ENCODE results near the gene KCNIP4.

Gene KCNIP4

GRCh38 chr4:21692241-21692640 lies 256.3 kb downstream of the KCNIP4 start:
- Histone ChIP-seq H3K36me3 (ENCODE audit: control insufficient read depth, insufficient read depth, low read length) (no peaks in the 10 kb centered on the region), H3K9me3 (ENCODE audit: control insufficient read depth, low read length) (no peaks in the 10 kb centered on the region), H3K9ac (no peak overlapping the region), H2AFZ (no peak overlapping the region), H3K79me2 (no peaks in the 10 kb centered on the region), H3K27ac (no peak overlapping the region), H3K4me3 (ENCODE audit: low read depth, low read length) (no peak overlapping the region), H3K27me3 (ENCODE audit: control insufficient read depth, insufficient read depth, low read length) (no peaks in the 10 kb centered on the region), H3K4me1 (no peaks in the 10 kb centered on the region), H3K4me2 (ENCODE audit: low read length) (no peak overlapping the region)
- TF ChIP-seq CTCF (IDR thresholded peaks at IDR 0.05), result no peak

- TF ChIP-seq CTCF (IDR thresholded peaks at IDR 0.05), result no peak
- H3K4me1 ChIP-seq, result no peaks in the 10 kb centered on the region
Measured at GRCh38 chr4:21688596-21689265, 259.8 kb downstream of the KCNIP4 start.

GRCh38 chr4:21685911-21686310 lies 262.7 kb downstream of the KCNIP4 start:
- Histone ChIP-seq H3K27ac (no peak overlapping the region), H3K4me2 (ENCODE audit: low read length) (no peak overlapping the region), H2AFZ (no peak overlapping the region), H3K4me3 (ENCODE audit: low read depth, low read length) (no peak overlapping the region), H3K9ac (no peak overlapping the region), H3K36me3 (ENCODE audit: control insufficient read depth, insufficient read depth, low read length) (no peaks in the 10 kb centered on the region), H3K27me3 (ENCODE audit: control insufficient read depth, insufficient read depth, low read length) (no peaks in the 10 kb centered on the region), H3K79me2 (no peaks in the 10 kb centered on the region), H3K9me3 (ENCODE audit: control insufficient read depth, low read length) (no peaks in the 10 kb centered on the region), H3K4me1 (no peaks in the 10 kb centered on the region)
- TF ChIP-seq CTCF (IDR thresholded peaks at IDR 0.05), result no peak

More at GRCh38 chr4:21688596-21689265, 259.8 kb downstream of the KCNIP4 start:
- Histone ChIP-seq H3K4me3 (ENCODE audit: low read depth, low read length) (no peak overlapping the region), H3K27ac (no peak overlapping the region), H3K9ac (no peak overlapping the region), H3K27me3 (ENCODE audit: control insufficient read depth, insufficient read depth, low read length) (no peaks in the 10 kb centered on the region), H3K9me3 (ENCODE audit: control insufficient read depth, low read length) (no peaks in the 10 kb centered on the region), H3K4me2 (ENCODE audit: low read length) (no peak overlapping the region), H3K36me3 (ENCODE audit: control insufficient read depth, insufficient read depth, low read length) (no peaks in the 10 kb centered on the region), H3K79me2 (no peaks in the 10 kb centered on the region), H2AFZ (no peak overlapping the region)

- H3K27me3 ChIP-seq (ENCODE audit: control insufficient read depth, insufficient read depth, low read length), result no peaks in the 10 kb centered on the region
- H3K4me1 ChIP-seq, result no peaks in the 10 kb centered on the region
- no peak overlapping the region for H3K4me3 ChIP-seq (ENCODE audit: low read depth, low read length)
Measured at GRCh38 chr4:21680326-21680898, 268.2 kb downstream of the KCNIP4 start.

More at GRCh38 chr4:21680326-21680898, 268.2 kb downstream of the KCNIP4 start:
- Histone ChIP-seq H3K79me2 (no peaks in the 10 kb centered on the region), H3K4me2 (ENCODE audit: low read length) (no peak overlapping the region), H2AFZ (no peak overlapping the region), H3K27ac (no peak overlapping the region), H3K9ac (no peak overlapping the region), H3K9me3 (ENCODE audit: control insufficient read depth, low read length) (no peaks in the 10 kb centered on the region), H3K36me3 (ENCODE audit: control insufficient read depth, insufficient read depth, low read length) (no peaks in the 10 kb centered on the region)
- no peak for TF ChIP-seq CTCF (IDR thresholded peaks at IDR 0.05)

Measured in parathyroid adenoma (tissue), 2 donors.